H9 (cell line): ENCODE data around the gene TRPV3. TPM values are rescaled to one million over a fixed set of nuclear protein-coding genes. Genes with fewer than 3 reads are reported as not detected.

Source experiments
- DNase-seq: peaks from one replicate; pipeline ENCODE4 v3.0.0-alpha.2; 2017
- H2AFZ ChIP-seq: one replicate; pipeline ENCODE4 v1.6.1; 2013; ENCODE audit warnings: mild to moderate bottlenecking, low read length, control low read depth, moderate library complexity
- H2AK5ac ChIP-seq: 2 replicates; pipeline ENCODE4 v1.6.1; 2013; ENCODE audit warnings: low read length, control low read depth, mixed read lengths; ENCODE audit not compliant: insufficient read length
- H2BK120ac ChIP-seq: one replicate; pipeline ENCODE4 v1.6.1; 2013; ENCODE audit warnings: low read depth, mild to moderate bottlenecking, low read length, control low read depth, inconsistent platforms; ENCODE audit not compliant: poor library complexity, severe bottlenecking
- H2BK12ac ChIP-seq: 2 replicates; pipeline ENCODE4 v1.6.1; 2013; ENCODE audit warnings: low read length, control low read depth, mixed read lengths, low read depth; ENCODE audit not compliant: insufficient read length
- H2BK15ac ChIP-seq: 2 replicates; pipeline ENCODE4 v1.6.1; 2013; ENCODE audit warnings: low read depth, low read length, control low read depth
- H2BK20ac ChIP-seq: one replicate; pipeline ENCODE4 v1.6.1; 2013; ENCODE audit warnings: low read depth, mild to moderate bottlenecking, low read length, control low read depth, inconsistent platforms; ENCODE audit not compliant: poor library complexity, severe bottlenecking
- H2BK5ac ChIP-seq: 2 replicates; pipeline ENCODE4 v1.6.1; 2013; ENCODE audit warnings: low read length, control low read depth, mixed read lengths; ENCODE audit not compliant: insufficient read length
- H3K14ac ChIP-seq: 2 replicates; pipeline ENCODE4 v1.6.1; 2013; ENCODE audit warnings: low read length, control low read depth; ENCODE audit not compliant: insufficient read depth
- H3K18ac ChIP-seq: 2 replicates; pipeline ENCODE4 v1.6.1; 2013; ENCODE audit warnings: low read depth, mild to moderate bottlenecking, mixed read lengths, low read length, control low read depth; ENCODE audit not compliant: insufficient read length
- H3K23ac ChIP-seq: 2 replicates; pipeline ENCODE4 v1.6.1; 2013; ENCODE audit warnings: low read length, control low read depth, mixed read lengths, low read depth; ENCODE audit not compliant: insufficient read length
- H3K23me2 ChIP-seq: 2 replicates; pipeline ENCODE4 v1.6.1; 2013; ENCODE audit warnings: low read depth, mild to moderate bottlenecking, mixed read lengths, low read length, control low read depth; ENCODE audit not compliant: insufficient read length, poor library complexity, severe bottlenecking
- H3K27ac ChIP-seq: 2 replicates; pipeline ENCODE4 v1.5.1; 2013; ENCODE audit warnings: low read length, control low read depth, mixed read lengths, low read depth; ENCODE audit not compliant: insufficient read length
- H3K27me3 ChIP-seq: 2 replicates; pipeline ENCODE4 v1.6.1; 2013; ENCODE audit warnings: low read length, control low read depth, inconsistent platforms; ENCODE audit not compliant: insufficient read depth
- H3K4ac ChIP-seq: 2 replicates; pipeline ENCODE4 v1.6.1; 2013; ENCODE audit warnings: low read depth, mild to moderate bottlenecking, control low read depth, inconsistent platforms, low read length, moderate library complexity
- H3K4me1 ChIP-seq: 2 replicates; pipeline ENCODE4 v1.6.1; 2013; ENCODE audit warnings: low read length, control low read depth, inconsistent platforms; ENCODE audit not compliant: insufficient read depth
- H3K4me2 ChIP-seq: 2 replicates; pipeline ENCODE4 v1.6.1; 2013; ENCODE audit warnings: low read length, control low read depth, mixed read lengths; ENCODE audit not compliant: insufficient read length, insufficient read depth
- H3K56ac ChIP-seq: 2 replicates; pipeline ENCODE4 v1.6.1; 2013; ENCODE audit warnings: low read depth, mild to moderate bottlenecking, mixed read lengths, low read length, control low read depth; ENCODE audit not compliant: insufficient read length
- H3K79me1 ChIP-seq: 2 replicates; pipeline ENCODE4 v1.6.1; 2013; ENCODE audit warnings: low read depth, mild to moderate bottlenecking, moderate library complexity, low read length, control low read depth, inconsistent platforms; ENCODE audit not compliant: insufficient read depth, poor library complexity, severe bottlenecking
- H3K79me2 ChIP-seq: 2 replicates; pipeline ENCODE4 v1.6.1; 2013; ENCODE audit warnings: low read length, control low read depth, inconsistent platforms; ENCODE audit not compliant: insufficient read depth
- H3K9ac ChIP-seq: 2 replicates; pipeline ENCODE4 v1.6.1; 2013; ENCODE audit warnings: low read length, control low read depth, mixed read lengths; ENCODE audit not compliant: insufficient read length; ENCODE audit errors: extremely low read depth
- H3K9me3 ChIP-seq: one replicate; pipeline ENCODE4 v1.6.1; 2013; ENCODE audit warnings: low read depth, low read length, inconsistent platforms; ENCODE audit not compliant: control insufficient read depth
- H3T11ph ChIP-seq: one replicate; pipeline ENCODE4 v1.6.1; 2013; ENCODE audit warnings: mild to moderate bottlenecking, low read length, control low read depth, inconsistent platforms
- H4K20me1 ChIP-seq: one replicate; pipeline ENCODE4 v1.6.1; 2013; ENCODE audit not compliant: control insufficient read depth, insufficient read length, insufficient read depth
- H4K5ac ChIP-seq: 2 replicates; pipeline ENCODE4 v1.6.1; 2013; ENCODE audit warnings: low read depth, mild to moderate bottlenecking, mixed read lengths, low read length, control low read depth; ENCODE audit not compliant: insufficient read length
- H4K8ac ChIP-seq: replicated peaks from 2 replicates; pipeline ENCODE4 v1.6.1; 2013; ENCODE audit warnings: low read length, control low read depth, mixed read lengths, low read depth; ENCODE audit not compliant: insufficient read length
- H4K91ac ChIP-seq: 2 replicates; pipeline ENCODE4 v1.6.1; 2013; ENCODE audit warnings: low read depth, mild to moderate bottlenecking, moderate library complexity, mixed read lengths, low read length, control low read depth; ENCODE audit not compliant: insufficient read length
- H3K27ac Mint-ChIP-seq, 3 experiments: 2 replicates in 2 of 3; 3 replicates in 1 of 3; pipeline ENCODE4 v1.8.0; 2020 to 2021; ENCODE audit warnings: mixed read lengths in 3 of 3, mild to moderate bottlenecking in 1 of 3, moderate library complexity in 1 of 3
- H3K27me3 Mint-ChIP-seq: 2 replicates; pipeline ENCODE4 v1.8.0; 2021; ENCODE audit warnings: low read depth, mild to moderate bottlenecking, moderate library complexity, mixed read lengths
- H3K36me3 Mint-ChIP-seq, 3 experiments: 2 replicates in 2 of 3; 3 replicates in 1 of 3; pipeline ENCODE4 v1.8.0; 2020 to 2021; ENCODE audit warnings: low read depth in 3 of 3, mixed read lengths in 3 of 3; ENCODE audit not compliant: insufficient read depth in 1 of 3
- H3K4me1 Mint-ChIP-seq, 2 experiments: 2 replicates each; pipeline ENCODE4 v1.8.0; 2020; ENCODE audit warnings: mixed read lengths in 2 of 2
- H3K4me3 Mint-ChIP-seq, 2 experiments: 2 replicates in 1 of 2; 3 replicates in 1 of 2; pipeline ENCODE4 v1.8.0; 2020 to 2021; ENCODE audit warnings: mild to moderate bottlenecking in 2 of 2, mixed read lengths in 2 of 2, moderate library complexity in 1 of 2
- H3K9me3 Mint-ChIP-seq, 2 experiments: 2 replicates in 1 of 2; 3 replicates in 1 of 2; pipeline ENCODE4 v1.8.0; 2020; ENCODE audit warnings: mild to moderate bottlenecking in 2 of 2, mixed read lengths in 2 of 2, moderate library complexity in 1 of 2
- CTCF ChIP-seq: fragments of 200-600 bp; sonication (generic); conservative IDR thresholded peaks from 3 replicates; pipeline ENCODE4 v1.8.0; 2021; ENCODE audit warnings: antibody characterized with exemption, mild to moderate bottlenecking
- WGBS: extraction: QIAGEN DNeasy Blood & Tissue Kit; methylation state at CpG from one replicate; pipeline ENCODE4 v1.1.7; 2013; ENCODE audit warnings: missing lambda C conversion rate, low lambda C conversion rate, mixed read lengths; ENCODE audit not compliant: insufficient read length; ENCODE audit errors: extremely low coverage; 5-methylcytosine and 5-hydroxymethylcytosine counted together
- total RNA-seq: library from RNA; stranded (reverse); gene quantifications from 2 replicates; pipeline ENCODE4 v1.2.1, GENCODE V29; 2021

The TRPV3 gene
- total RNA-seq, 1 experiment from 2014 or later: 0.63 TPM

GRCh38 chr17:3546997-3547396, 10.6 kb downstream of the TRPV3 start:
- Histone ChIP-seq H3K79me1 (no peaks in the 10 kb centered on the region), H3K23me2 (no peaks in the 10 kb centered on the region), H4K91ac (no peak overlapping the region), H2BK12ac (no peak overlapping the region), H3K27me3 (no peaks in the 10 kb centered on the region), H3K27ac (no peak overlapping the region), H3K9me3 (no peaks in the 10 kb centered on the region), H3K9ac (no peak overlapping the region), H2BK5ac (no peak overlapping the region), H3K23ac (no peak overlapping the region), H2BK20ac (no peak overlapping the region), H2AK5ac (no peak overlapping the region), H3K4ac (no peak overlapping the region), H3T11ph (no peak overlapping the region), H3K4me1 (no peaks in the 10 kb centered on the region), H3K4me2 (no peak overlapping the region), H4K8ac (no peak overlapping the region), H4K5ac (no peak overlapping the region), H3K79me2 (no peaks in the 10 kb centered on the region), H2AFZ (no peak overlapping the region), H2BK120ac (no peak overlapping the region), H2BK15ac (no peak overlapping the region), H3K14ac (no peak overlapping the region), H3K18ac (no peak overlapping the region), H3K56ac (no peak overlapping the region), H4K20me1 (no peaks in the 10 kb centered on the region)
- DNase-seq: peak; percentile 26
- no peaks in the 10 kb centered on the region for H3K4me1 Mint-ChIP-seq
- peaks cover 5 to 6% of the 10 kb centered on the region in 2 experiments; a peak in 3 of 5 replicates for H3K9me3 Mint-ChIP-seq
- peaks cover 0 to 5% (median 0%) of the 10 kb centered on the region in 3 experiments; a peak in 2 of 7 replicates for H3K36me3 Mint-ChIP-seq
- no peak overlapping the region for H3K4me3 Mint-ChIP-seq
- H3K27ac Mint-ChIP-seq: no peak overlapping the region
- no CpG with 5 or more reads among the region's 8 CpGs for WGBS
- no peak for TF ChIP-seq CTCF
- 0 out of 2 replicates have a peak, but pooled peaks cover 2% of the 10 kb centered on the region for H3K27me3 Mint-ChIP-seq
